ENCODE data around the gene ARRB1.

DNA sequence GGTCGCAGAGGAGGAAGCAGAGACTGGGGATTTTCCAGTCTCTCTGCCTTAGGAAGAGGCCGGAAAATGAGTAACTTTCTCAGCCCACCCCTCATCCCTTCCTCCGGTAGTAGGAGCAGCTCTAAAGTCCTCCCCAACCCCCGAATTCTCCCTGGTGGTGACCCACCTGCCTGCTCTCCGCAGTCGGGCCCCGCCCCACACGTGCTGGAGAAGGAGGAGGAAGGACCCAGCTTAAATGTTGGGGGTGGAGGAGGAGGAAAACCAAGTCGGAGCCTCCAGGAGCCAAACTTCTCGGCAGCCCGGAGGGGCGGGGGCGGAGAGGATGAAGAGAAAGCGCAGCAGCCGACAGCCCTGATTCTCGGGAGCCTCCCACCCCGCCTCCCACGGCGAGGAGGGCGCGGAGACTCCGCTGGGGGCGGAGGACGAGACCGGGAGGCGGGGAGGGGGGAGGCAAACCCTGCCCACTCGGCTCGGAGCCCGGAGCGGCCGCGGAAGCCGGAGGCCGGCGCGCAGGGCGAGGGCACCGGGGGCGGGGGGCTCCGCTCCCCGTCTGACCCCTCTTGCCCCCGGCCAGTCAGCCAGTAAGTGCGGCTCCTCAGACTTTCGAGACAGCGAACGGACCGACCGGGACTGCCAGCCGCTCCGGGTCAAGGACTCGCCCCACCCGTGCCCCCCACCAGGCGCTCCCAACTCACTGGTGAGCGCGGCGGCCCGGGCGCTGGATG, 111.0 kb downstream of the ARRB1 start, which contains the start of gene TPBGL:
- TF ChIP-seq, protein P1, sequence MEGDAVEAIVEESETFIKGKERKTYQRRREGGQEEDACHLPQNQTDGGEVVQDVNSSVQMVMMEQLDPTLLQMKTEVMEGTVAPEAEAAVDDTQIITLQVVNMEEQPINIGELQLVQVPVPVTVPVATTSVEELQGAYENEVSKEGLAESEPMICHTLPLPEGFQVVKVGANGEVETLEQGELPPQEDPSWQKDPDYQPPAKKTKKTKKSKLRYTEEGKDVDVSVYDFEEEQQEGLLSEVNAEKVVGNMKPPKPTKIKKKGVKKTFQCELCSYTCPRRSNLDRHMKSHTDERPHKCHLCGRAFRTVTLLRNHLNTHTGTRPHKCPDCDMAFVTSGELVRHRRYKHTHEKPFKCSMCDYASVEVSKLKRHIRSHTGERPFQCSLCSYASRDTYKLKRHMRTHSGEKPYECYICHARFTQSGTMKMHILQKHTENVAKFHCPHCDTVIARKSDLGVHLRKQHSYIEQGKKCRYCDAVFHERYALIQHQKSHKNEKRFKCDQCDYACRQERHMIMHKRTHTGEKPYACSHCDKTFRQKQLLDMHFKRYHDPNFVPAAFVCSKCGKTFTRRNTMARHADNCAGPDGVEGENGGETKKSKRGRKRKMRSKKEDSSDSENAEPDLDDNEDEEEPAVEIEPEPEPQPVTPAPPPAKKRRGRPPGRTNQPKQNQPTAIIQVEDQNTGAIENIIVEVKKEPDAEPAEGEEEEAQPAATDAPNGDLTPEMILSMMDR (IDR thresholded peaks at IDR 0.05): no peak
- no peak for TF ChIP-seq CREB1 (CRISPR knock-in tag; IDR thresholded peaks at IDR 0.05)
- TF ChIP-seq, protein P2, sequence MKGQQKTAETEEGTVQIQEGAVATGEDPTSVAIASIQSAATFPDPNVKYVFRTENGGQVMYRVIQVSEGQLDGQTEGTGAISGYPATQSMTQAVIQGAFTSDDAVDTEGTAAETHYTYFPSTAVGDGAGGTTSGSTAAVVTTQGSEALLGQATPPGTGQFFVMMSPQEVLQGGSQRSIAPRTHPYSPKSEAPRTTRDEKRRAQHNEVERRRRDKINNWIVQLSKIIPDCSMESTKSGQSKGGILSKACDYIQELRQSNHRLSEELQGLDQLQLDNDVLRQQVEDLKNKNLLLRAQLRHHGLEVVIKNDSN (CRISPR knock-in tag; IDR thresholded peaks at IDR 0.05): no peak
- TF ChIP-seq, protein P3, sequence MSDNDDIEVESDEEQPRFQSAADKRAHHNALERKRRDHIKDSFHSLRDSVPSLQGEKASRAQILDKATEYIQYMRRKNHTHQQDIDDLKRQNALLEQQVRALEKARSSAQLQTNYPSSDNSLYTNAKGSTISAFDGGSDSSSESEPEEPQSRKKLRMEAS (CRISPR knock-in tag; IDR thresholded peaks at IDR 0.05): peak; percentile 61; the same call in 1 of the 2 replicates
- no peak for TF ChIP-seq ESRRA (CRISPR knock-in tag; IDR thresholded peaks at IDR 0.05; ENCODE audit: borderline replicate concordance)
- TF ChIP-seq, protein P4, sequence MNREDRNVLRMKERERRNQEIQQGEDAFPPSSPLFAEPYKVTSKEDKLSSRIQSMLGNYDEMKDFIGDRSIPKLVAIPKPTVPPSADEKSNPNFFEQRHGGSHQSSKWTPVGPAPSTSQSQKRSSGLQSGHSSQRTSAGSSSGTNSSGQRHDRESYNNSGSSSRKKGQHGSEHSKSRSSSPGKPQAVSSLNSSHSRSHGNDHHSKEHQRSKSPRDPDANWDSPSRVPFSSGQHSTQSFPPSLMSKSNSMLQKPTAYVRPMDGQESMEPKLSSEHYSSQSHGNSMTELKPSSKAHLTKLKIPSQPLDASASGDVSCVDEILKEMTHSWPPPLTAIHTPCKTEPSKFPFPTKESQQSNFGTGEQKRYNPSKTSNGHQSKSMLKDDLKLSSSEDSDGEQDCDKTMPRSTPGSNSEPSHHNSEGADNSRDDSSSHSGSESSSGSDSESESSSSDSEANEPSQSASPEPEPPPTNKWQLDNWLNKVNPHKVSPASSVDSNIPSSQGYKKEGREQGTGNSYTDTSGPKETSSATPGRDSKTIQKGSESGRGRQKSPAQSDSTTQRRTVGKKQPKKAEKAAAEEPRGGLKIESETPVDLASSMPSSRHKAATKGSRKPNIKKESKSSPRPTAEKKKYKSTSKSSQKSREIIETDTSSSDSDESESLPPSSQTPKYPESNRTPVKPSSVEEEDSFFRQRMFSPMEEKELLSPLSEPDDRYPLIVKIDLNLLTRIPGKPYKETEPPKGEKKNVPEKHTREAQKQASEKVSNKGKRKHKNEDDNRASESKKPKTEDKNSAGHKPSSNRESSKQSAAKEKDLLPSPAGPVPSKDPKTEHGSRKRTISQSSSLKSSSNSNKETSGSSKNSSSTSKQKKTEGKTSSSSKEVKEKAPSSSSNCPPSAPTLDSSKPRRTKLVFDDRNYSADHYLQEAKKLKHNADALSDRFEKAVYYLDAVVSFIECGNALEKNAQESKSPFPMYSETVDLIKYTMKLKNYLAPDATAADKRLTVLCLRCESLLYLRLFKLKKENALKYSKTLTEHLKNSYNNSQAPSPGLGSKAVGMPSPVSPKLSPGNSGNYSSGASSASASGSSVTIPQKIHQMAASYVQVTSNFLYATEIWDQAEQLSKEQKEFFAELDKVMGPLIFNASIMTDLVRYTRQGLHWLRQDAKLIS (CRISPR knock-in tag; IDR thresholded peaks at IDR 0.05; ENCODE audit: borderline replicate concordance): no peak
- TF ChIP-seq, protein P5, sequence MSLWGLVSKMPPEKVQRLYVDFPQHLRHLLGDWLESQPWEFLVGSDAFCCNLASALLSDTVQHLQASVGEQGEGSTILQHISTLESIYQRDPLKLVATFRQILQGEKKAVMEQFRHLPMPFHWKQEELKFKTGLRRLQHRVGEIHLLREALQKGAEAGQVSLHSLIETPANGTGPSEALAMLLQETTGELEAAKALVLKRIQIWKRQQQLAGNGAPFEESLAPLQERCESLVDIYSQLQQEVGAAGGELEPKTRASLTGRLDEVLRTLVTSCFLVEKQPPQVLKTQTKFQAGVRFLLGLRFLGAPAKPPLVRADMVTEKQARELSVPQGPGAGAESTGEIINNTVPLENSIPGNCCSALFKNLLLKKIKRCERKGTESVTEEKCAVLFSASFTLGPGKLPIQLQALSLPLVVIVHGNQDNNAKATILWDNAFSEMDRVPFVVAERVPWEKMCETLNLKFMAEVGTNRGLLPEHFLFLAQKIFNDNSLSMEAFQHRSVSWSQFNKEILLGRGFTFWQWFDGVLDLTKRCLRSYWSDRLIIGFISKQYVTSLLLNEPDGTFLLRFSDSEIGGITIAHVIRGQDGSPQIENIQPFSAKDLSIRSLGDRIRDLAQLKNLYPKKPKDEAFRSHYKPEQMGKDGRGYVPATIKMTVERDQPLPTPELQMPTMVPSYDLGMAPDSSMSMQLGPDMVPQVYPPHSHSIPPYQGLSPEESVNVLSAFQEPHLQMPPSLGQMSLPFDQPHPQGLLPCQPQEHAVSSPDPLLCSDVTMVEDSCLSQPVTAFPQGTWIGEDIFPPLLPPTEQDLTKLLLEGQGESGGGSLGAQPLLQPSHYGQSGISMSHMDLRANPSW (CRISPR knock-in tag; conservative IDR thresholded peaks at IDR 0.05; ENCODE audit: low read depth): no peak
- no peak for TF ChIP-seq JUN (CRISPR knock-in tag; IDR thresholded peaks at IDR 0.05)
